SU-DHL-6 (cell line): Measurements from ENCODE around the gene UFC1.

ENCODE experiments used
- CTCF ChIP-seq: fragments of 200-600 bp; sonication (generic); IDR thresholded peaks from one replicate; pipeline ENCODE4 v1.5.1; 2017; ENCODE audit warnings: antibody characterized with exemption, mild to moderate bottlenecking, low read length, moderate library complexity; ENCODE audit not compliant: insufficient read depth, poor library complexity, severe bottlenecking
- EZH2phosphoT487 ChIP-seq: fragments of 200-600 bp; sonication (generic), shearing (Covaris generic); conservative IDR thresholded peaks from 2 replicates; pipeline ENCODE4 v1.6.1; 2018; ENCODE audit warnings: mild to moderate bottlenecking, antibody characterized with exemption, low read length, moderate library complexity, mixed read lengths

- TF ChIP-seq CTCF (no peak), EZH2phosphoT487 (no peak)
Measured at GRCh38 chr1:161121834-161122233, 31.9 kb upstream of the UFC1 start.
